Muscle layer of duodenum (tissue), 2 donors: ENCODE data around the gene SCN2B.

Source experiments
- H3K27ac ChIP-seq: one replicate; pipeline ENCODE4 v1.7.0; 2013; ENCODE audit warnings: mild to moderate bottlenecking, low read length
- H3K27me3 ChIP-seq: one replicate; pipeline ENCODE4 v1.7.0; 2013; ENCODE audit warnings: low read depth, mild to moderate bottlenecking, control low read depth, low read length
- H3K36me3 ChIP-seq, 2 donors: one replicate each; pipeline ENCODE4 v1.7.0; 2013; ENCODE audit warnings: low read length in 2 of 2, control low read depth in 1 of 2, mild to moderate bottlenecking in 1 of 2; ENCODE audit not compliant: insufficient read depth in 2 of 2, control insufficient read depth in 1 of 2
- H3K4me1 ChIP-seq, 2 donors: one replicate each; pipeline ENCODE4 v1.7.0; 2013; ENCODE audit warnings: low read length in 2 of 2, mild to moderate bottlenecking in 2 of 2, control low read depth in 1 of 2, moderate library complexity in 1 of 2; ENCODE audit not compliant: insufficient read depth in 2 of 2, control insufficient read depth in 1 of 2
- H3K4me3 ChIP-seq, 2 donors: one replicate each; pipeline ENCODE4 v1.7.0; 2013; ENCODE audit warnings: low read length in 2 of 2, low read depth in 1 of 2, mild to moderate bottlenecking in 1 of 2
- H3K9me3 ChIP-seq, 2 donors: one replicate each; pipeline ENCODE4 v1.7.0; 2013; ENCODE audit warnings: low read length in 2 of 2, control low read depth in 1 of 2, mild to moderate bottlenecking in 1 of 2; ENCODE audit not compliant: control insufficient read depth in 1 of 2
- donor health status: healthy.

The SCN2B gene

DNA sequence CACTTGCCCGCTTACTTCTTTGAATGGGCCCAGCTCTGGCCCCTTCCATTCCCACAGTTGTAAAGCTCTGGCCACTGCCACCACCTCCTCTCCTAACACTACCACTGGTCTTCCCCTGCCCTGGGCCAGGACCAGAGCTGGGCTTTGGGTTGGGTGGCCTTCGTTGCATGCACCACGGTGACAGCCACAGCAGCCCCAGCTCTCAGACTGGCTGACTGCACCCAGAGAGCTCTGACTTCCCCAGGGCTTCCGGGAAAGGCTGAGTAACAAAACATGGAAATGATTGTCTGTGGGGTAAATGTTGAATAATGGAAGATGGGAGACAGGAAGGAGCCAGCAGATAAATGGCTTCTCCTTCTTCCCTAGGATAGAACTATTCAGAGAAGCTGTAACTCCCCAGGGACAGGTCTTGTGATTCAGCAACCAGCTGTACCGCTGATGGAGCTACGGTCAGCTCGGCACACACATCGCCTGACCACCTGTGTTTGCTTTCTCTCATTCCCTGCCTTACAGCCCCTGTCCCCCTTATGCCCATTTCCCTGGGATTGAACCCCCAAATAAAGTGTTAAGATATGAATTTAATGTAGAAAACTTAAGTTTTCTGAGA lies 51.4 kb downstream of the SCN2B start:
- peaks cover 0 to 7% of the 10 kb centered on the region in 2 donors for H3K4me1 ChIP-seq
- no peaks in the 10 kb centered on the region for H3K27me3 ChIP-seq
- H3K36me3 ChIP-seq: no peaks in the 10 kb centered on the region
- no peaks in the 10 kb centered on the region for H3K9me3 ChIP-seq
- H3K4me3 ChIP-seq: no peak overlapping the region
- no peak overlapping the region for H3K27ac ChIP-seq

DNA sequence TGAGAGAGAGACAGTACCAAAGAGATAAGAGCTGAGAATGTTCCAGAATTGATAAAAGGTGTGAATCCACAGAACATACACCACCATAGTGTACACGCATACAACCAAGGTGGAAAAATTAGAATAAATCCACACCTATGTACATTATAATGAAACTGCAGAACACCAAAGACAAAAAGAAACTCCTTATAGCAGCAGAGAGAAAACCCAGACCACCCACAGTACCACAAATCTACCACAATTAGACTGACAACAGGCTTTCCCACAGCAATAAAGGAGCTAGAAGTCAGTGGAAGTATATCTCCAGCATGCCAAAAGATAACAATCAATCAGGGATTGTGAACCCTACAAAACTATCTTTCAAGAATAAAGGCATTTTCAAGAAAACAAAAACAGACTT lies 55.6 kb downstream of the SCN2B start:
- Histone ChIP-seq H3K36me3 (no peaks in the 10 kb centered on the region), H3K9me3 (no peaks in the 10 kb centered on the region), H3K27ac (no peak overlapping the region), H3K4me1 (no peaks in the 10 kb centered on the region), H3K27me3 (no peaks in the 10 kb centered on the region), H3K4me3 (no peak overlapping the region)

DNA sequence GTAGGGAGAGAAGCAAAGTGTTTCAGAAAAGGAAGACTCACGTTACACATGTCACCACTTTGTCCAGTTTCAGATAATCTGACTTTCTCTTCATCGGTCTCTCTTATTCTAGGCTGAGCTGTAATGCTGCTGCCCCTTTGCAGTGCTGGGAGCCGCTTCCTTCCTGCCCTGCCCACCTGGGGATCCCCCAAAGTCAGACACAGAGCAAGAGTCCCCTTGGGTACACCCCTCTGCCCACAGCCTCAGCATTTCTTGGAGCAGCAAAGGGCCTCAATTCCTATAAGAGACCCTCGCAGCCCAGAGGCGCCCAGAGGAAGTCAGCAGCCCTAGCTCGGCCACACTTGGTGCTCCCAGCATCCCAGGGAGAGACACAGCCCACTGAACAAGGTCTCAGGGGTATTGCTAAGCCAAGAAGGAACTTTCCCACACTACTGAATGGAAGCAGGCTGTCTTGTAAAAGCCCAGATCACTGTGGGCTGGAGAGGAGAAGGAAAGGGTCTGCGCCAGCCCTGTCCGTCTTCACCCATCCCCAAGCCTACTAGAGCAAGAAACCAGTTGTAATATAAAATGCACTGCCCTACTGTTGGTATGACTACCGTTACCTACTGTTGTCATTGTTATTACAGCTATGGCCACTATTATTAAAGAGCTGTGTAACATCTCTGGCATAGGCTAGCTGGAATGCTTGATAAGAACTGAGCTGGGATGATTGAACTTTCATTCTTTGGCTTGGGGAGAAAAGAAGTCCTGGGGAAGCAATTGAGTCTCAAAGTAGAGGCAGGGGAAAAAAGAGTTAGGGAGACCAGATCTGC lies 58.4 kb downstream of the SCN2B start:
- Histone ChIP-seq H3K4me1 (no peaks in the 10 kb centered on the region), H3K27ac (no peak overlapping the region), H3K4me3 (no peak overlapping the region), H3K9me3 (no peaks in the 10 kb centered on the region), H3K27me3 (no peaks in the 10 kb centered on the region), H3K36me3 (no peaks in the 10 kb centered on the region)

DNA sequence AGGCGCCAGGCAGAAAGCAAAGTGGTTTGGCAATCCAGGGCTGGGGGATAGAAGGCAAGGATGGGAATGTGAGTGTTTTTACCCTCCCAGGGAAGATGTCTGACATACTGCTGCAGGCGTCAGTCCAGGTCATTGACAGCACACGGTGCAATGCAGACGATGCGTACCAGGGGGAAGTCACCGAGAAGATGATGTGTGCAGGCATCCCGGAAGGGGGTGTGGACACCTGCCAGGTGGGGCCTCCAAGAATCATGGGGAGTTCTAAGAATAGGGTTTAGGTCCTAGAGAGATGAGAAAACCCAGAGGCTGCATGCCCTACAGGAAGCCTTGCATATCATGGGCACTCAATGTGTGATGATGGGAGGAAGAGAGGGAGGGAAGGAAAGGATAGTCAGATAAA lies 61.4 kb downstream of the SCN2B start:
- H3K9me3 ChIP-seq: no peaks in the 10 kb centered on the region
- H3K36me3 ChIP-seq: no peaks in the 10 kb centered on the region
- H3K27me3 ChIP-seq: no peaks in the 10 kb centered on the region

DNA sequence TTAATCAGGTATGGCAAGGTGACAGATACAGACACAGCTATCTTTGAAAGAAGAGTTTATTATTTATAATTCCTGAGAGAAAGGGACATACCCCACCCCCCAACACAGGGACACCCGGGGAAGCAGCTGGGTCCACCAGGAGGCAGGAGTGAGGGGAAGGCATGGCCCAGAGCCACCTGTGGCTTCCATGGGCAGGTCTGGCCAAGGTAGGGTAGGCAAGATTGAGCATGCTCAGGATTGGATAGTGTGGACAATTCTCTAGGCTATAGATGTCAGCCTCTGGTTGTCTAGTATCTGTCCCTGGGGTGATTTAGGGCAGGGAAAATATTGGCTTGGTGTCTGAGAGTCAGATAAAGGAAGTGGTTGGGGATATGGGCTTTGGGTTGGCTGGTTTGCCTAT lies 62.2 kb downstream of the SCN2B start:
- H3K27ac ChIP-seq: no peak overlapping the region
- no peak overlapping the region for H3K4me3 ChIP-seq
- no peaks in the 10 kb centered on the region for H3K9me3 ChIP-seq
- H3K36me3 ChIP-seq: no peaks in the 10 kb centered on the region
- no peaks in the 10 kb centered on the region for H3K4me1 ChIP-seq
- H3K27me3 ChIP-seq: no peaks in the 10 kb centered on the region

More for the DNA sequence above, 61.4 kb downstream of the SCN2B start:
- no peak overlapping the region for H3K4me3 ChIP-seq
- no peak overlapping the region for H3K27ac ChIP-seq
- H3K4me1 ChIP-seq: no peaks in the 10 kb centered on the region

DNA sequence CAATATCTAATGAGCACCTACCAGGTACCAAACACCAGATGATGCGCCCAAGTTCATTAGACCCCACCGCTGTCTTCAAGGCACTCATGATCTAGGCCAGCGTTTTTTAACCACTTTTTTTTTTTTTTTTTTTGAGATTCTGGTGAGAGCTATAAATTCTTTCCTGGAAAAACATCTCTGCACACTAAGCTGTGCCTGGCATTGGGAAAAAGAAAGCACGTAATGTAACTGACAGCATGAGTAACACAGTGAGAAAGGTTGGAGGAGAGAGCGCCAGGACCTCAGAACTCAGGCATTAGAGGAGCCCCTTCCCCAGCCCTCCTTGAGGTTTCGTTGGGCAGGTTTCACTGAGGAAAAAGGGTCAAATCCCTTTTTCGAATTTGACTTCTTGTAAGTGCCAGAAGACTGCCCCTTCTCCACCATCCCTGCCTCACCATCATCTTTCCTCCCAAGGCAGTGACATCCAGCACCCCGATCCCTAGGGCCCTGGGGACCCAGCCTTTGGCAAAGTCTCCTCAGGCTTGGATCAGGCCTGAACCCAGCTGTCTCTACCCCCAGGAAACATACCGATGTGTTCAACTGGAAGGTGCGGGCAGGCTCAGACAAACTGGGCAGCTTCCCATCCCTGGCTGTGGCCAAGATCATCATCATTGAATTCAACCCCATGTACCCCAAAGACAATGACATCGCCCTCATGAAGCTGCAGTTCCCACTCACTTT lies 63.6 kb downstream of the SCN2B start:
- no peak overlapping the region for H3K4me3 ChIP-seq
- H3K4me1 ChIP-seq: no peaks in the 10 kb centered on the region
- no peak overlapping the region for H3K27ac ChIP-seq
- no peaks in the 10 kb centered on the region for H3K36me3 ChIP-seq
- no peaks in the 10 kb centered on the region for H3K9me3 ChIP-seq
- no peaks in the 10 kb centered on the region for H3K27me3 ChIP-seq
